HFF-Myc (cell line): ENCODE measurements around the gene GBE1.
A peak's percentile ranks its signal among the peaks of the same experiment; 100 is the strongest.
"Not testable (repeated sequence)": the region's sequence is repeated elsewhere in the genome, so short reads cannot be mapped to it uniquely, and the experiment has no call there.

Experiments used
- DNase-seq: peaks from one replicate; pipeline ENCODE4 v3.0.0-alpha.2; 2011; ENCODE audit warnings: low read depth; ENCODE audit errors: extremely low read depth
- H3K4me3 ChIP-seq: replicated peaks from 2 replicates; pipeline ENCODE4 v1.5.1; 2011; ENCODE audit warnings: low read depth, mild to moderate bottlenecking, control low read depth, low read length
- CTCF ChIP-seq: IDR thresholded peaks from 2 replicates; pipeline ENCODE4 v1.5.1; 2012; ENCODE audit warnings: mild to moderate bottlenecking, low read depth, low read length, control low read depth; ENCODE audit errors: missing control alignments

Gene GBE1

GRCh38 chr3:81788610-81789009 is 27.2 kb upstream of the GBE1 start:
- no peak overlapping the region for H3K4me3 ChIP-seq
- DNase-seq, result no peak
- no peak for TF ChIP-seq CTCF

GRCh38 chr3:81788044-81788443 is 26.6 kb upstream of the GBE1 start:
- no peak for TF ChIP-seq CTCF
- DNase-seq, result no peak
- no peak overlapping the region for H3K4me3 ChIP-seq

GRCh38 chr3:81782585-81782984 is 21.1 kb upstream of the GBE1 start:
- no peak for TF ChIP-seq CTCF
- DNase-seq, result no peak
- H3K4me3 ChIP-seq, result no peak overlapping the region

- DNase-seq, result peak; percentile 75
- no peak for TF ChIP-seq CTCF
These were observed 17.3 kb upstream of the GBE1 start for GRCh38 chr3:81778678-81779182.

GRCh38 chr3:81776643-81777042 is 15.2 kb upstream of the GBE1 start:
- DNase-seq, result no peak
- no peak for TF ChIP-seq CTCF
- H3K4me3 ChIP-seq, result no peak overlapping the region

More at GRCh38 chr3:81778678-81779182, 17.3 kb upstream of the GBE1 start:
- no peak overlapping the region for H3K4me3 ChIP-seq

GRCh38 chr3:81770710-81771109 is 9.3 kb upstream of the GBE1 start:
- DNase-seq, result no peak
- H3K4me3 ChIP-seq, result no peak overlapping the region
- TF ChIP-seq CTCF, result no peak

GRCh38 chr3:81769299-81769698 is 7.9 kb upstream of the GBE1 start:
- no peak for DNase-seq
- TF ChIP-seq CTCF, result no peak
- H3K4me3 ChIP-seq, result no peak overlapping the region

GRCh38 chr3:81767250-81767859 is 5.9 kb upstream of the GBE1 start:
- H3K4me3 ChIP-seq, DNase-seq: not testable (repeated sequence)
